GM18873 (cell line): Measurements from ENCODE around the gene DNAI2.

ENCODE experiments used
- ATAC-seq: cut with Tn5 transposase; IDR thresholded peaks from one replicate; pipeline ENCODE4 v1.9.1; 2021; ENCODE audit warnings: mild to moderate bottlenecking, moderate library complexity, moderate number of reproducible peaks; ENCODE audit not compliant: unreplicated experiment, low FRiP score

The DNAI2 gene

DNA sequence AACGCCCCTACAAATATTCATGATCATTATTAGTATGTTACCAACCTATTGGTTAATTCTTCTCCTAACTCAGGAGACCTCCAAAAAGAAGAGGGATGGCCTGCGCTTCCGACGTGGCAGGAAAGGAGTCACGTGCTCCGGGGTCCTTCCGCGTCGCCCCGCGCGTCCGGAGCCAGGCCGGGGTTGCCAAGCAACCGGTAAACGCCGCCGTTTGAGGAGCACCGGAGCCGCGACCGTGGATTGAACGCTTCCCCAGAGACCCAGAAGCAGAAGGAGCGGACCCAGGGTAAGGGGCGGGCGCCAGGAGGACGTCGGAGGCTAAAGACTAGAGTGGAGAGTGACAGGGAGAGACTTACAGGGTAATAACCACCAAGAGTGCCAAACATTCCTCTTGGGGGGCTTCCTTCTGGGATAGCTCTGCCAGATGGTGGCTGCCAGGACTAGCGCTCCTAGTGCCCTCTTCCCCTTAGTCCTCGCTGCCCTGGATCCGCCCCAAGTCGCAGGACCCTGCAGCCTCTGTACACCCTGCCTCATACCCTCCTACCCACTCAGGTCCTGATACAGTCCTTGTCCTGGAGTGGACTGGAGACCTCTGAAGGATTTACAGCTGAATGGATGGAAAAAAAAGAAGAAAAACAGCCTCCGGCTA, at the start of gene DNAI2:
Gene DNAI2 (plus strand): TSS at position 175 of the 649 bp plus-strand sequence. CDS start 7,584 bp downstream, outside the sequence.
- ATAC-seq = no peak

DNA sequence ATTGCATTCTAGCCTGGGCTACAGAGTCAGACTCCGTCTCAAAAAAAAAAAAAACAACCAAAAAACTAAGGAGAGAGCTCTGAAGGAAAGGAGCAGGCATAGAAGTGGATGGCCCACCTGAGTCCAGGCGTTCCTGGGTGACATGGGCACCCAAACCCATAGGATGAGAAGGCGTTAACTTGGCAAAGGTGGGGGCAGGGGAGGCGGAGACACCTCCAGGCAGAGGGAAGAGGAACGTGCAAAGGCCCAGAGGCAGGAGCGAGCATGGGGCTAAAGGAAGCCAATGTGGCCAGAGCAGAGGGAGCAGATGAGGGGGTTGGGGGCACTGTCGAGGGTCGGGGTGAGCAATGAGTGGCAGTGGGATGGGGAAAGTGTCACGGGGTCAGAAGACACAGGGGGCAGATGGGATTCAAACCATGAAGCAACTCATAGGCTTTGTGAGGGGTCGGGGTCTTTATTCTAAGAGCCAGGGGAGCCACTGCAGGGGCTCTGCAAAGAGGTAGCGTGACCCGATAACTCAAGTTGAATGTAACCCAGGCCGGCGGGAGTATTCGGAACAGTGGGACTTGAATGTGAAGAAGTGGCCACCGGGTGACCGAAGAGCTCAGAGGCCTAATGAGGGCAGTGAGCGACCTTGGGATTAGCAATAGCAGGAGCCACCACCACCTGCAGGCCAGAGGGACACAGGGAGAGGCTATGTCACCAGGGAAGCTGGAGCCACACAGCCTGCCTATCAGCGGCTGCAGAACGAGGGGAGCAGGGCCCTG, 48.9 kb upstream of the DNAI2 start:
- ATAC-seq = no peak

GRCh38 chr17:74226252-74226651, 47.8 kb upstream of the DNAI2 start:
- ATAC-seq = no peak

DNA sequence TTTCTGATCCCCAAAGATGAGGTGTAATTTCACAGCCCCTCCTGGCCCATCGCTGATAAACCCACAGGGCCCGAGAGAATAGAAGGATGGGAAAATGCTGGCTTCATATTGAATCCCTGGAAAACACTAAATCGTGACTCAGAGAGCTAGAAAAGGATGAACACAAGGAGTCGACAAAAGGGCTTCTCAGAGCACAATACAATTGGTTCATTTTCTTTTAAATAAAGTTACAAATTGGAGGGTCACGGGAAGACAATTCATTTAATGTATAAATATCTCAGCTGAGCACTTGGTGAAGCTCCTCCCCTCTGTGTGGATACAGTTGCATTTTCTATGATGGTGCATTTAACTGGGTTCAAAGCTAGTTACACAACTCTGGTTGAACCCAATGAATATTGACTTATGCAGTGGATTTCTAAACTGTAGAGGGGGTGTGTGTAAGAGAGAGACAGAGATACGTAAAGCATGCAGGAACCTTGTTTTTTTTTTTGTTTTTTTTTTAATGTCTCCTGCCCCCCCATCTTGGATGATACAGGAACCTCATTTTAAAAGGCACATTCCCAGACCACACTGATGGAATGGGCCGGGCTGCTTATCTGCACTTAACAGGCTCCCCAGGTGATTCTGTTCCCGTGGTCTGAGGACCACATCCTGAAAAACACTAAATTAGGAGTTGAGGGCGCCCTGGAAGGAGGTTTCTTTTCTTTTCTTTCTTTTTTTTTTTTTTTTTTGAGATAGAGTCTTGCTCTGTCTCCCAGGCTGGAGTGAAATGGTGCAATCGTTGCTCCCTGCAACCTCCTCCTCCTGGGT, 46.6 kb upstream of the DNAI2 start:
- no peak for ATAC-seq

- ATAC-seq = no peak
These were observed 45.6 kb upstream of the DNAI2 start for GRCh38 chr17:74228306-74228978.

DNA sequence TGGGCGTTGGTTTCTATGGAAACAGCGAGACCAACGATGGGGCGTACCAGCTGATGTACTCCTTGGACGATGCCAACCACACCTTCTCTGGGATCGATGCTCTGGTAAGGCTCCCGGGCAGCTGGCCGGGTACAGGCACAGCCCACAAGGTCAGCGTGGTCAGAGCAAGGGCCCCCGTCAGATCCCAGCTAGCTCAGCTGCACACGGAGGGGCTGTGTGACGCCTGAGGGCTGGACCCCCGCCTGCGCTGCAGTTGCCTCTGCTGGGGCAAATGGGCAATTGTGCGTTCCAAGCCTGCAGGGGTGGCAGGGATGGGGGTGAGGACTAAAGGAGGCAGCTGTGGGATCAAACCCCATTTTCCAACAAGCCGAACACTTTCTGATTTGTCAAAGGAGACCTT, 43.1 kb upstream of the DNAI2 start:
- ATAC-seq = no peak

- no peak for ATAC-seq
These were observed 41.8 kb upstream of the DNAI2 start for GRCh38 chr17:74231928-74232907.

DNA sequence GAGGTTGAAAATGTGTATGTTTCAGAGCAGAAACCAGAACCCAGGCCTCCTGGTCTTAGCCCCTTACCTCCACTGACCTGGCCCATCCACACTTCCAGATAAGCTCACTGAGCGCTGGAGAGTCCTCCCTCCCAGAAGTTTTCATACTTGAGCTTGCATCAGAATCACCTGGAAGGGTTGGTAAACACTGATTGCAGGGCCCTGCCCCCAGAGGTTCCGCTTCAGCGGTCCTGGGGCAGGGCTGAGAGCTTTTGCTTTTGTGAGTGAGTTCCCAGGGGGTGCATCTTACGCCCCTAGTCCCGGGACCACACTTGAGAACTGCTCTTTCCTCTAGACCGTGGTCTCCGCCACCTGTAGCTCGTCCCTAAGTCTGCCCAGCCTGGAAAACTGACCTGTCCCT, 40.1 kb upstream of the DNAI2 start:
- ATAC-seq = no peak

DNA sequence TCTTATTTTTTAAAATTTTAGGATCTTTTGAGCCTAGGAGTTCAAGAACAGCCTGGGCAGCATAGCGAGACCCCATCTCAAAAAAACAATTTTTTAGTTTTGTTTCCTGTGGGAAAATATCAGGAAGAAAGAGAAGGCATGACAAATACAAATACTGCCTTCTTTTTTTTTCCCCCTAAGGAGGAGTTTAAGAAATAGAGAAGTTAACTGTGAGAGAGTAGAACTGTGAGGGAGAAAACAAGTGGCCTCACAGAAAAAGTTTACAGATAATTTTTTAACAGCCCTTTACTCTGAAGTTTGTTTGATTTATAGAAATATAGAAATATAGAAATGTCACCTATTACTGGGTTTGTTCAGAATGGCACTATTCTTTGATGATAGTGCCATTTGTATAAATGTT, 39.5 kb upstream of the DNAI2 start:
- no peak for ATAC-seq

- no peak for ATAC-seq
These were observed 38.9 kb upstream of the DNAI2 start for GRCh38 chr17:74235040-74235581.

DNA sequence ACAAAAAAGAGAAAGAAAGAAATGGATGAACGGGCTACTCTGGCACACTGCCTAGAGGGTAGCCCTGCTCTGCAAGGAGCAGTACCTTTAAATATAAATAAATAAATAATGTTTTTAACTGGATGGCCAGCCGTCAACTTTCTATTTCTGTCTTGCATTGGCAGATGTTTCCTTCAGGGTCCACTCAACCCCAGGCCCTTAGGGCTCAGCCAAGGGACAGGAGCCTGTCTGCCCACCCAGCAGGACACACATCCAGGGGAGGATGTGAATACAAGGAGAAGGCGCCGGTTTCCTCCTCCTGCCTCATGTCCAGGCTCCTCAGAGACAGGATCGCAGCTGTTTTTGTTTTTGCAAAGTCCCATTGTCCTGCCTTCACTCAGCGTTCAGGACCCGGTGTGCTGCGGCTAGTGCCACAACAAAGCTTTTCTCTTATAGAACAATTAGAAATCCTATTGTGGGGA, 38.1 kb upstream of the DNAI2 start:
- no peak for ATAC-seq

GRCh38 chr17:74237321-74237720, 36.7 kb upstream of the DNAI2 start:
- ATAC-seq = no peak

DNA sequence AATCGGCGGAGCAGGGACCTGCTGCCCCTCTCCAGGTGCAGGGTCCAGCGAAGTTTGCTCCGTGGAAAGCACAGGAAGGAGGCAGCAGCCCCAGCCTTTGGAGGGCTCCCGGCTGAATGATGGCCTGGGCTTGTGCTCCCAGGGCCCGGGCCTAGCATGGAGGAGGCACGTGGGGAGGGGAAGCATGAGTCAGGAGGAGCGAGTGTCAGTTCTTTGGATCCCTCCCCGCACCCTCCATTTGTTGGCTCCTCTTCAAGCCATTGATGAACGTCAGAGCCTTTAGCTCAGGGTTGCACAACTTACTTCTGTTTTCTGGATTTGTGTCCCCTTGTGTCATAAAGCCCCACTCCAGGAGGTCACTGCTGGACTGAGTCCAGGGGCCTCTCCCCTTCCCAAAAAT, 34.9 kb upstream of the DNAI2 start:
- no peak for ATAC-seq

- no peak for ATAC-seq
These were observed 33.3 kb upstream of the DNAI2 start for GRCh38 chr17:74240618-74241205.

DNA sequence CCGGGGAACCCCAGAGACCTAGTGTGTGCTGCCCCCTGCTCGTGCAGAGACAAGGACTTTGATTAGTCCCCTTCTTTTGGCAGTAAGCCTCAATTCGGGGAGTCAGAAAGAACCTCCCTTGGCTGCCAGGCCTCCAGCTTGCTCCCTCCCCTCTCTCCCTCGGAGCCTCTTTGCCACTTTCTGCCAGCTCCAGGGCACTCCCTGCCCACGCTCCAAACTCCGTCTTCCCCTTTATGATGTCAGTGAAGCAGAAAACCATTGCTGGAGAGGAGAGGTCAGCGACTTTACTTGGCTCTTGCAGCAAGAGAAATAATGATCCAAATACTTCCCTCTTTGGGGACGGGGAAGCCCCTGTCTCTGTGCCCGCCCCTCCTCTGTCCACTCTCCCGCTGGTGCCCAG, 32.6 kb upstream of the DNAI2 start:
- no peak for ATAC-seq

- no peak for ATAC-seq
These were observed 32.2 kb upstream of the DNAI2 start for GRCh38 chr17:74241847-74242246.

GRCh38 chr17:74243013-74243755, 30.9 kb upstream of the DNAI2 start:
- no peak for ATAC-seq

DNA sequence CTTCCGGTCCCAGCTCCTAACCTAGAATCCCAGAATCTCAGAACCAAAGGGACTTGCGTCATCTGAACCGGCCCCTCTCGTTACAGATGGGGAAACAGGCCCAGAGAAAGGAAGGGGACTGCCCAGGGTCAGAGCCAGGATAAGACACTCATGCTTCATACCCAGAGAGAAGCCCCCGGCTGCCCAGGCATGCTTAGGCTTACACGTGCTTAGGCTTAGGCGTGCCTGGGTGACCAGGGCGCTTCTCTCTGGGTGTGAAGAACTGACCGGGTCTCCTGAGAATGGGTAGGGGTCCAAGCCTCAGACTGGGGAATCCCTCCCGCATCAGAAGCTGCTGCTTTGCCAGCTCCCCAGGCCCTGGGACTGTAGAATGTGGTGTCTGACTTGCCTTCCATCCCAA, 29.9 kb upstream of the DNAI2 start:
- no peak for ATAC-seq
